ENCODE results near the gene SETBP1. TPM values are rescaled to one million over a fixed set of nuclear protein-coding genes. Genes with fewer than 3 reads are reported as not detected.

Gene SETBP1
- total RNA-seq, 1 experiment from 2014 or later, result 0.05 TPM

GRCh38 chr18:44726059-44726421, 45.4 kb downstream of the SETBP1 start:
- Histone ChIP-seq H3K4me1 (ENCODE audit: control insufficient read depth in 1 of 2, insufficient read depth in 2 of 2, low read length in 2 of 2) (no peaks in the 10 kb centered on the region), H2AFZ (ENCODE audit: low read depth, low read length, poor library complexity, severe bottlenecking) (no peak overlapping the region), H3K4me3 (replicated peaks in 1 of 2; ENCODE audit: low read depth in 1 of 2, low read length in 2 of 2) (no peak overlapping the region), H4K20me1 (ENCODE audit: insufficient read depth) (no peaks in the 10 kb centered on the region), H3K9ac (ENCODE audit: low read length) (no peak overlapping the region), H3K9me2 (ENCODE audit: insufficient read depth) (no peaks in the 10 kb centered on the region), H3K27me3 (ENCODE audit: insufficient read depth, low read length) (no peaks in the 10 kb centered on the region), H3K27ac (ENCODE audit: low read depth, low read length) (no peak overlapping the region), H3K36me3 (ENCODE audit: control insufficient read depth in 1 of 2, insufficient read depth in 2 of 2, low read length in 2 of 2) (no peaks in the 10 kb centered on the region; a peak in 1 of 4 replicates), H3K9me3 (ENCODE audit: control insufficient read depth in 1 of 2, insufficient read depth in 1 of 2, low read depth in 1 of 2, low read length in 2 of 2) (peaks cover 7 to 18% of the 10 kb centered on the region in 2 experiments; a peak in 2 of 4 replicates), H3K79me2 (ENCODE audit: insufficient read depth, low read length) (no peaks in the 10 kb centered on the region), H3K4me2 (ENCODE audit: low read length) (no peak overlapping the region)
- TF ChIP-seq CEBPB (IDR thresholded peaks at IDR 0.05; ENCODE audit: low read depth), result no peak
- TF ChIP-seq ZNF274 (IDR thresholded peaks at IDR 0.05; ENCODE audit: low read depth, low read length), result no peak
- TF ChIP-seq FOSL1 (IDR thresholded peaks at IDR 0.05; ENCODE audit: low read depth), result no peak
- no peak for TF ChIP-seq YY1 (IDR thresholded peaks at IDR 0.05; ENCODE audit: extremely low read depth, insufficient replicate concordance, low read depth, low read length)
- TF ChIP-seq JUND (IDR thresholded peaks at IDR 0.05), result no peak
- TF ChIP-seq TCF7L2 (IDR thresholded peaks at IDR 0.05; ENCODE audit: borderline replicate concordance, extremely low read depth, insufficient read depth, insufficient read length), result no peak
- no peak for TF ChIP-seq REST (IDR thresholded peaks at IDR 0.05; ENCODE audit: low read depth)
- TF ChIP-seq CTCF (IDR thresholded peaks at IDR 0.05 in 2 of 3, conservative IDR thresholded peaks at IDR 0.05 in 1 of 3; ENCODE audit: borderline replicate concordance in 1 of 3, insufficient read depth in 1 of 3, low read depth in 2 of 3, low read length in 2 of 3), result no peak
- TF ChIP-seq CBX3 (IDR thresholded peaks at IDR 0.05; ENCODE audit: low read depth), result no peak
- TF ChIP-seq MAX (IDR thresholded peaks at IDR 0.05), result no peak
- TF ChIP-seq RAD21 (IDR thresholded peaks at IDR 0.05; ENCODE audit: low read depth), result no peak
- TF ChIP-seq SIN3A (IDR thresholded peaks at IDR 0.05; ENCODE audit: low read depth), result no peak
- no peak for TF ChIP-seq SP1 (IDR thresholded peaks at IDR 0.05; ENCODE audit: low read depth)
- TF ChIP-seq ZBTB33 (IDR thresholded peaks at IDR 0.05; ENCODE audit: extremely low read depth, insufficient replicate concordance, low read length), result no peak
- POLR2A ChIA-PET, result no interaction called here
- CTCF ChIA-PET, result no interaction called here
- ATAC-seq (no peak), DNase-seq (ENCODE audit: low read depth, low spot score) (no peak)
- BruUV-seq (replicated peaks), result no TSS peak
- intact Hi-C loops (cut with micrococcal nuclease), result no loop called here
- RAD21 ChIA-PET (ENCODE audit: low non-redundant PET in 1 of 2, low total read pairs in 2 of 2, uncharacterized antibody in 2 of 2, unreplicated experiment in 2 of 2), result no interaction called here
